Measurements from ENCODE around the gene MRPS34.
"Not testable (repeated sequence)": the region's sequence is repeated elsewhere in the genome, so short reads cannot be mapped to it uniquely, and the experiment has no call there.

The MRPS34 gene

DNA sequence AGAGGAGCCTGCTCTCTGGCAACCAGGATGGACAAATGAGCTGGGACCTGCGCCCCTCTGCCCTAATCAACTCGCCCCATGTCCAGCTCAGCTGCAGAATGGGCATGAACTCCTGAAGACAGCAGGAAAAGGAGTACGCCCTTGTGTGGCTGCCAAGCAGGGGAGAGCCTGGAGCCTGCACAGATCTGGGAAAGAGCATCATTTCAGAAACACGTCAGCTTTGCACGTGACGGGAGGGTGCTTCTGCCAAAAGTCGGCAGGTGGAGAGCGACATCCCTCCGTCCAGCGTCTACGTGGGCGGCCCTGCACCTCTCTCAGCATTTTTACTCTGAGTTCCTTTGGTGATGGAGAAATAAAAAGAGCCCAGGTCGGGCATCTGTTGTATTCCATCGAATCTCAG is 20.1 kb downstream of the MRPS34 start:
- DNase-seq (ENCODE audit: low read depth in 2 of 2) = no peak

GRCh38 chr16:1751946-1752345 is 21.0 kb downstream of the MRPS34 start:
- DNase-seq (ENCODE audit: low read depth in 2 of 2) = no peak

- no peak for DNase-seq (ENCODE audit: low read depth in 2 of 2)
Observed at GRCh38 chr16:1749152-1750117, 23.5 kb downstream of the MRPS34 start.

DNA sequence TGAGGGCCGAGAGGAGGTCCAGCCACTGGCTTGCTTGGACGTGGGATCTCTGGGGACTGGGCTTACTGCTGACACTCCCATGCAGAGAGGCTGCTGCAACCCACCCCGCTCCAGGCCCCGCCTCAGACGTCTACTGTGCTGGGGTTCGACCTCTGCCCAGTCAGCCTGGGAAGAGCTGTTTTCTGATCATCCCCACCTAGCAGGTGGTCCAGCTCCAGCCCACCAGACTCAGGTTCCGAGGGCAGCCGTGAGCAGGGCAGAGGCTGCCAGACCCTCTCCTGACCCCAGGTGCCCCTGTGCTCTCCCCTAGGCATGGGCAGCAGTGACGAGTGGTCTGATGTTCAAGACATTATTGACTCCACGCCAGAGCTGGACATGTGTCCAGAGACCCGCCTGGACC is 25.0 kb downstream of the MRPS34 start:
- DNase-seq (ENCODE audit: low read depth in 2 of 2) = no peak

GRCh38 chr16:1746693-1747195 is 26.2 kb downstream of the MRPS34 start:
- no peak for DNase-seq (ENCODE audit: low read depth in 2 of 2)

GRCh38 chr16:1745900-1746692 is 26.8 kb downstream of the MRPS34 start:
- DNase-seq (ENCODE audit: low read depth in 2 of 2) = no peak

GRCh38 chr16:1745181-1745899 is 27.6 kb downstream of the MRPS34 start:
- no peak for DNase-seq (ENCODE audit: low read depth in 2 of 2)

DNA sequence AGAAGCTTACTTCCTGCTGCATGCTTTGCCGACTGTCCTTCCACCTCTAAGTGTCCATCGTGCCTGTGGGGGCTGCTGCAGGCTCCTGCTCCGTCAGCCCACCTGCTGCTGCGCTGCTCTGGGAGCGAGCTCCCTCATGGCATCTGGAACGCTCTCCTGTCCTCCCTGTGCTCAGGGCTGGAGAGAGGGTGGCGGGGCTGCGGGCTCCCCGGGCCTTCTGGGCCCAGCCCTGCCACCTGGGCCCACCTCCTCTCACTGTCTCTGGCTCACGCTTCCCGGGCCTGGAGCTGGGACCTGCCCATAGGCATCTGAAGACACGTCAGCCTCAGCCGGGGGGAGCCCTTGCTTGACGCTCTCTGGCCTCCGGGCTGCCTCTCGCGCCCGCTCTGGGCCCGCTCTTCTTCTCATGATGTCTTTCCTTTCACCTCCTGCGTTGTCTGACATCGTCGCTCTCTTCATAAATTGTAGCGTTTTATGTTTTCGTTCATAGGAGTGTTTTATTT is 28.5 kb downstream of the MRPS34 start:
- DNase-seq (ENCODE audit: low read depth in 2 of 2) = no peak

DNA sequence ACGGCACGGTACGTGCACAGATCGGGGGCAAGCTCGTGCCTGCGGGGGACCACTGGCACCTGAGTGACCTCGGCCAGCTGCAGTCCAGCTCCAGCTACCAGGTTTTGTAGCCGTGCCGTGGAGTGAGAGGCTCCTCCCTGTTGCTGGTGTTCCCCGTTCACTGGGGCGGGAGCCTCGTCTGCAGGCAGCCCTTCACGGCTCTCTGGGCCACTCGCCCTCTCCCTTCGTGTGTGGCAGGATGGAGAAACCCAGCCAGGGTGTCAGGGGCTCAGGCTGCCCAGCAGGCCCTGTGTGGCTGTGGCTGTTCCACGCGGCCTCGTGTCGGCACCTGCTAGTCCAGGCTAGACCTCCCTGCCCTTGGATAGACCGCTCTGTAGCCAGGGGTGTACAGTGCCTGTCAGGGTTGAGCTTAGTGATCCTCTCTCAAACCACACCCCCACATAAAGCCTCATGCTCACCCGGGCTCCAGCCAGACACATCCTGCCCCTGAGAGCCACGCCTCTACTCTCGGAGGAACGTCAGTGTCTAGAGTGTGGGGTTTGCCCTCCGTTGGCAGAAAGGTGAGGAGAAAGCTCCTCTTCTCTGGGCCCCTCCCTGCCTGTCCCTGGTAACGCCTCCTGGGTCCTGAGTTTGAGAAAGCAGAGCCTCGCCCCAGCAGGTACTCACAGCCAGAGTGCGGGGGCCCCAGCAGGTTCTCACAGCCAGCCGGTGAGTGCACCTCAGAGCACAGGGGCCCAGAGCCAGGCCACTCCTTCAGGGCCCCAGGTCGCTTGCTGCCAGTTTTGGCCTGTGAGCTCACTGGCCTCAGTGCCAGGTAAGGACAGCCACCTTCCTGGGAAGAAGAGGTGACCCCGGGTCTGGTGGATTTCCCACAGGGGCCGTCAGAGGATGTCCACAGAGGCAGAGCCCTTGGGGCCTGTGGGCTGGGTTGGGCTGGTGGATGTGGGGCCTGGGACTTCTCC is 29.3 kb downstream of the MRPS34 start:
- DNase-seq (ENCODE audit: low read depth in 2 of 2) = no peak

DNA sequence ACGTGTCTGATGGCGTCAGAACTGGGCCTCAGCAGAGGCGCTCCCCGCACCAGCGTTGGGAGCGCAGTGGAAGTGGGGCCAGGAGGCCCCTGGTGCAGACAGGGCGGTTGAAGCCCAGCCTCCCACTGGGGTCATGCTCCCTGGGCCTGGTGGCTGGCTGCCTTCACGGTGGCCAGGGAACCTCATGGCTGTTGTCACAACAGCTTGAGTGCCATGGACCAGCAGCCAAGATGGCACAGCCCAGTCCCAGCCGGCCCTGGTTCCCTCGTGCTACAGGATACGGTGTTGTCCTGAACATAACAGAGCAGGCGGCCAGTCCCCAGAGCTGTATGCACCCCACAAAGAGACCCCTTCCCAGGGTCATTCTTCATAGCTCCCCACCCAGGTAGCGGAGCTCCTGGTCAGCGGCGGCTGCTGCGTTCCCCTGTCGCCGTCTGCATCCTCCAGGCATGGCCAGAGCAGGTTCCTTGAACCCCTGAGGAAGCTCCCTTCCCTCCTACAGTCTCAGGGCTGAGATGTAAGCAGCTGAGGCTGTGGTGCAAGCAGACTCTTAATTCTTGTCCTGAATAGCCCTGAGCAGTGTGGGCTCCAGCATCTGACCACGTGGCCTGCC is 31.3 kb downstream of the MRPS34 start:
- no peak for DNase-seq (ENCODE audit: low read depth in 2 of 2)

GRCh38 chr16:1740781-1741490 is 32.0 kb downstream of the MRPS34 start:
- DNase-seq (ENCODE audit: low read depth in 2 of 2) = no peak

- no peak for DNase-seq (ENCODE audit: low read depth in 2 of 2)
Observed at GRCh38 chr16:1740234-1740633, 32.7 kb downstream of the MRPS34 start.

- DNase-seq (ENCODE audit: low read depth in 2 of 2) = no peak
Observed at GRCh38 chr16:1734816-1735215, 38.1 kb downstream of the MRPS34 start.

DNA sequence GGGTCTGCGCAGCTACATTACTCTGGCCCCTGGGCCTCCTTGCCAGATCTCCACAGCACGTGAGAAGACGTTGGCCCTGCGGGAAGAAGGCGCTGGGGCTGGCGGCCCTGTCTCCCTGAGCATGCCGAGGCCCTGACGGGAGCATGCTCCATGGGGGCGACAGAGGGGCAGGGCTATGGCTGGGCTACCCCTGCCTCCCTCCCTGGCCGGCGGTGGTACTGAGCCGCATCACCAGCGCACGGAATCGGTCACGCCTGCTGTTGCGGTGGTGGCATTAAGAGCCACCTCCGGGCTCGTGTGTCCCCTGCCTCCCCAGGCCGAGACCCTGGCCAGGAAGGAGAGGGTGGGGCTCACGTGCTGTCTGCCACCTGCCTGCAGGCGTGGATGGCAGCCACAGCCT is 38.8 kb downstream of the MRPS34 start:
- no peak for DNase-seq (ENCODE audit: low read depth in 2 of 2)

DNA sequence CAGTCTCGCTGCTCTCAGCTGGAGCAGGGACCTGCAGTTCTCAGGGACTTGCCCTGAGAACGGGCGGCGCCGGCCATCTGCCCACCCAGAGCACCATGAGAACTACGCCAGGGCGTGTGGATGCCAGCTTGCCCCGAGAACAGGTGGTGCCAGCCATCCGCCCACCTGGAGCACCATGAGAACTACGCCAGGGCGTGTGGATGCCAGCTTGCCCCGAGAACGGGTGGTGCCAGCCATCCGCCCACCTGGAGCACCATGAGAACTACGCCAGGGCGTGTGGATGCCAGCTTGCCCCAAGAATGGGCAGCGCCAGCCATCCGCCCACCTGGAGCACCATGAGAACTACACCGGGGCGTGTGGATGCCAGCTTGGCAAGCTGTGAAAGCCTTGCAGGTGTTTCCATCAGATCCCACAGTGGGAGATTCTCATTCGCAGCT is 40.4 kb downstream of the MRPS34 start:
- DNase-seq (ENCODE audit: low read depth in 2 of 2) = not testable (repeated sequence)

- DNase-seq (ENCODE audit: low read depth in 2 of 2) = no peak
Observed at GRCh38 chr16:1732071-1732470, 40.9 kb downstream of the MRPS34 start.

- no peak for DNase-seq (ENCODE audit: low read depth in 2 of 2)
Observed at GRCh38 chr16:1731603-1732002, 41.3 kb downstream of the MRPS34 start.

DNA sequence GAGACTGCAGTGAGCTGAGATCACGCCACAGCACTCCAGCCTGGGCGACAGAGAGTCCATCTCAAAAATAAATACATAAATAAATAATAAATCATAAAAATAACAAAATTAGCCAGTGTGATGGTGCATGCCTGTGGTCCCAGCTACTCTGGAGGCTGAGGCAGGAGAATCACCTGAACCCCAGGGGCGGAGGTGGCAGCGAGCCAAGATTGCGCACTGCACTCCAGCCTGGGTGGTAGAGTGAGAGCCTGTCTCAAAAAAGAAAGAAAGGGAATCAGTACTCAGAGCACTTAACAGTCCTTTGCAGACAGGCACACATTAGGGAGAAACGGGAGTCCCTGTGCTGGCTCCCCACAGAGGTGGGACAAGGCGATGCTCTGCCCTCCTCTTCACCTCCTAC is 41.9 kb downstream of the MRPS34 start:
- DNase-seq (ENCODE audit: low read depth in 2 of 2) = no peak

GRCh38 chr16:1729445-1729844 is 43.5 kb downstream of the MRPS34 start:
- DNase-seq (ENCODE audit: low read depth in 2 of 2) = no peak

Measured in activated CD8-positive, alpha-beta memory T cell treated with anti-CD3 and anti-CD28 coated beads for 4 hours (primary cell).